Adipocyte (in vitro differentiated cells): ENCODE measurements around the gene IFI35.
A peak's percentile ranks its signal among the peaks of the same experiment; 100 is the strongest.
"Not testable (repeated sequence)": the region's sequence is repeated elsewhere in the genome, so short reads cannot be mapped to it uniquely, and the experiment has no call there.

Experiments
- DNase-seq: peaks from one replicate; pipeline ENCODE4 v3.0.0-alpha.2; 2015; ENCODE audit warnings: low read depth
- H3K27me3 ChIP-seq: replicated peaks from 2 replicates; pipeline ENCODE4 v1.7.0; 2013; ENCODE audit warnings: mild to moderate bottlenecking, low read length, moderate library complexity; ENCODE audit not compliant: control insufficient read depth, insufficient read depth
- H3K36me3 ChIP-seq: 2 replicates; pipeline ENCODE4 v1.7.0; 2013; ENCODE audit warnings: low read length, mild to moderate bottlenecking, moderate library complexity; ENCODE audit not compliant: control insufficient read depth, insufficient read depth, severe bottlenecking
- H3K4me1 ChIP-seq: 2 replicates; pipeline ENCODE4 v1.7.0; 2013; ENCODE audit warnings: mild to moderate bottlenecking, low read length, moderate library complexity; ENCODE audit not compliant: control insufficient read depth, insufficient read depth
- H3K4me3 ChIP-seq: 2 replicates; pipeline ENCODE4 v1.7.0; 2013; ENCODE audit warnings: mild to moderate bottlenecking, low read length, moderate library complexity
- H3K9ac ChIP-seq: 2 replicates; pipeline ENCODE4 v1.7.0; 2013; ENCODE audit warnings: mild to moderate bottlenecking, low read length, moderate library complexity
- H3K9me3 ChIP-seq: 2 replicates; pipeline ENCODE4 v1.7.0; 2013; ENCODE audit warnings: mild to moderate bottlenecking, low read length, moderate library complexity; ENCODE audit not compliant: control insufficient read depth

IFI35 gene

DNA sequence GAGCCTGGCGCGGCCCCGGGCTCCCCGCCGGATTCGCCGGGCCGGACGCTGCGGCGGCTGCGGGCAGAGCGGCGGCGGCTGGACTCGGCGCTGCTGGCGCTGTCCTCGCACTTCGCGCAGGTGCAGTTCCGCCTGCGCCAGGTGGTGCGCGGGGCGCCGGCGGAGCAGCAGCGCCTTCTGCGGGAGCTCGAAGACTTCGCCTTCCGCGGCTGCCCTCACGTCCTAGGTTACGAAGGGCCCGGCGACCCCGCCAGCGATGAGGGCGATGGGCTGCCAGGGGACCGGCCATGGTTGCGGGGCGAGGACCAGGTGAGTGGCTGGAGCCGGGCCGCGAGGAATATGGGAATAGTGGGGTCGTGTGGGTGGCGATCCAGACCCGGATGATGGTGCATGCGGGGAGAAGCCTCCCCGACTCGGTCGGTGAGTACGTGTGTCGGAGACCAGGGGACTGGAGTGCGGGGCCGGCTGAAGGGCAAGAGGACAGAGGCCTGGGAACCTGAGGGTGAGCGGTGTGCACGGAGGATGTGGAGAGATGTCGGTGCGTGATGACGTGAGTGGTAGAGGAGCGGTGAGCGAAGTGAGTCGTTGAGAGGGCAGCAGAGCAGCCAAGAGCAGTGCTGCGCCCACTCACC lies 25.7 kb upstream of the IFI35 start:
- Histone ChIP-seq H3K9ac (peak overlapping the region; percentile 85), H3K27me3 (no peaks in the 10 kb centered on the region), H3K36me3 (no peaks in the 10 kb centered on the region), H3K4me1 (peaks cover 35% of the 10 kb centered on the region), H3K9me3 (no peaks in the 10 kb centered on the region), H3K4me3 (peak overlapping the region; percentile 90)
- peak; percentile 74 for DNase-seq

DNA sequence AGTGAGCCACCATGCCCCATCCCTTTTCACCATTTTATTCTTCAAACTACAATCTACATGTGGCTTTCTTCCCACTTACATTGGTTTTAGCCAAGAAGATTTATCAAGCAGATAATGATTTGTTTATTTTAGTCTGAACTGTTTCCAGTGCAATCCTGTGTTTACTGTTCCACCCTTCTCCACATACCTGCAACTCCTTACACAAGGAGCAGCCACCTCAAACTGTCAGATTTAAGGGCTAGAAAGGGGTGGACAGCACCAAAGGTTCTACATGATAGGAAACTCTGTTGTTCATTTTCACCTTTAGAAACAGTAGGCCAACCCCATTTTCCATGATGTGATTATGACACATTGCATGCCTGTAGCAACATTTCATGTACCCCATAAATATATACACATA lies 24.3 kb upstream of the IFI35 start:
- Histone ChIP-seq H3K9me3 (no peaks in the 10 kb centered on the region), H3K27me3 (no peaks in the 10 kb centered on the region), H3K4me3 (peak overlapping the region; percentile 90), H3K9ac (no peak overlapping the region), H3K36me3 (no peaks in the 10 kb centered on the region), H3K4me1 (peaks cover 46% of the 10 kb centered on the region)
- no peak for DNase-seq

DNA sequence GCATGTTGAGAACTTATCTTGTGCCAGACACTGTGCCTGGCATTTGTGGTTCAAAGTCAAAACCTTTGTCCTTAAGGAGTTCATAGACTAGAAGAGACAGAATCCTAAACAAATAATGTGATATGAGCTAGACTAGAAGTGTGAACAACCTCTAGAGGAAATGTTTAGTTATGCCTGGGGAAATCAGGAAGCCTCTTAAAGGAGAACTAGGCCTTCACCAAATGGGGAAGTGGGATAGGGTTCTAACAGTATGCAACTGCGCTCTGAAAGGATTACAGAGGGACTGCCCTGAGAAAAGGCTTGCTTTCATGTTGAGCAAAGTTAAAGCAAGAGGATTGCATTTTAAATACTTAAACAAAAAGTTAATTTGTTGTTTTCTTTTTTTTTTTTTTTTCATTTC lies 21.4 kb upstream of the IFI35 start:
- no peaks in the 10 kb centered on the region for H3K27me3 ChIP-seq
- peaks cover 67% of the 10 kb centered on the region for H3K4me1 ChIP-seq
- no peak for DNase-seq
- H3K36me3 ChIP-seq, result peaks cover 21% of the 10 kb centered on the region
- no peaks in the 10 kb centered on the region for H3K9me3 ChIP-seq
- H3K9ac ChIP-seq, result peak overlapping the region; percentile 47
- peak overlapping the region; percentile 19 for H3K4me3 ChIP-seq

DNA sequence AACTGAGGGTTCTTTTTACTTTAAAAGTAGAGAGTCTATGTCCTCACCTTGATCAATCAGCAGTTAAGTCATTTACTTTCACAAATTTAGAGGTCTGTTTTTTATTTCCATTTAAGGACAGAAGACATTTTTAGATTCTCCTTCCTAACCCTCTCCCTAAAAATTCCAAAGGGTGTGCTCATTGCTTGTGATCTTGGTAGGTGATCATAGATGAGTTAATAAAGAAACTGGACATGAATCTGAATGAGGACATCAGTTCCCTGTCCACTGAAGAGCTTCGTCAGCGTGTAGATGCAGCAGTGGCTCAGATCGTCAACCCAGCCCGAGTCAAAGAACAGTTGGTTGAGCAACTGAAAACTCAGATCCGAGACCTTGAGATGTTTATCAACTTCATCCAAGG lies 17.4 kb upstream of the IFI35 start:
- Histone ChIP-seq H3K9ac (peak overlapping the region; percentile 0), H3K27me3 (no peaks in the 10 kb centered on the region), H3K4me3 (no peak overlapping the region), H3K4me1 (peaks cover 70% of the 10 kb centered on the region), H3K9me3 (no peaks in the 10 kb centered on the region), H3K36me3 (peaks cover 49% of the 10 kb centered on the region)
- no peak for DNase-seq

DNA sequence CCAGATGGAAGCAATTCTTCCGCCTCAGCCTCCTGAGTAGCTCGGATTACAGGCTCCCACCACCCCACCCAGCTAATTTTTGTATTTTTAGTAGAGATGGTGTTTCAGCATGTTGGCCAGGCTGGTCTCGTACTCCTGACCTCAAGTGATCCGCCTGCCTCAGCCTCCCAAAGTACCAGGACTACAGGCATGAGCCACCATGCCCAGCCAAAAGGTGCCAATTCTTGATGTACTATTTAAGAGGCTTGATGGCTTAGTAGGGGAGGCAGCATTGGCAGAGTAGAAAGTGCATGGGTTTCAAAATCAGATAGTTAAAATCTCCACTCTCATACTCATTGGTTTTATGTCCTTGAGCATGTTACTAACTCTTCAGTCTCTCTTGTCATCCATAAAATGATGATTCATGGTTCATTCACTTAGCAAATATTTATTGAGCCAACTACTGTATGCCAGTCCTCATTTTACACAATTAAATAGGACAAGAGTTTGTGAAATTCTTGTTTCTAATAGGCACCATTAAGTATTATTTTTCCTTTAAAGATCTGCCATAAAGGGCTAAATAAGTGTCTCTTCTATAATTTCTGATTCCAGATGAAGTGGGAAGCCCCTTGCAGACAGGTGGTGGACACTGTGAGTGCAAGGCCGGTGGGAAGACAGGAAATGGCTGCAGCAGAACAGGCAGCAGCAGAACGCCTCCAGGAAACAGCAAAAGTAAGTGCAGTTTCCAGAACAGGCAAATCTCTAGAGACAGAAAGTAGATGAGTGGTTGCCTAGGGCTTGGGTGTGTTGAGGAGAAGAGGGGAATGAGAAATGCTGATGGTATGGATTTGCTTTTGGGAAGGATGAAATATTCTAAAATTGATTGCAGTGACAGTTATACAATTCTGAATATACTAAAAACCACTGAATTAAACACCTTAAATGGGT lies 16.6 kb upstream of the IFI35 start:
- peak overlapping the region; percentile 58 for H3K9ac ChIP-seq
- peaks cover 57% of the 10 kb centered on the region for H3K36me3 ChIP-seq

DNA sequence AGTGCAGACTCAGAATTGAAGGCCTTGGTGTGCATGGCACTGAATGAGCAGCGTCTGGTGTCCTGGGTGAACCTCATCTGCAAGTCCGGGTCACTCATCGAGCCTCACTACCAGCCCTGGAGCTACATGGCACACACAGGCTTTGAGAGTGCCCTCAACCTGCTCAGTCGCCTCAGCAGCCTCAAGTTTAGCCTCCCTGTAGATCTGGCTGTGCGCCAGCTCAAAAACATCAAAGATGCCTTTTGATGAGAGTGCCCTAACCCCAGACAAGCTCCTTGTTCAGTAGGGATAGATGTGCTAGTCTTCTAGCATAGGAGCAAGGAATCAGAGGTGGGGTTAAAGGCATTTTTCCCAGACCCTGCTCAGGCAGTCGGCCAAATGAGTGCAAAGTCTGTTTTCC lies 15.1 kb upstream of the IFI35 start:
- Histone ChIP-seq H3K4me1 (peaks cover 48% of the 10 kb centered on the region), H3K9me3 (no peaks in the 10 kb centered on the region), H3K4me3 (no peak overlapping the region), H3K9ac (no peak overlapping the region), H3K27me3 (no peaks in the 10 kb centered on the region), H3K36me3 (peaks cover 57% of the 10 kb centered on the region)
- no peak for DNase-seq

More for the DNA sequence above, 16.6 kb upstream of the IFI35 start:
- Histone ChIP-seq H3K4me3 (peak overlapping the region; percentile 26), H3K9me3 (no peaks in the 10 kb centered on the region), H3K4me1 (peaks cover 62% of the 10 kb centered on the region), H3K27me3 (no peaks in the 10 kb centered on the region)
- peak; percentile 46 for DNase-seq

DNA sequence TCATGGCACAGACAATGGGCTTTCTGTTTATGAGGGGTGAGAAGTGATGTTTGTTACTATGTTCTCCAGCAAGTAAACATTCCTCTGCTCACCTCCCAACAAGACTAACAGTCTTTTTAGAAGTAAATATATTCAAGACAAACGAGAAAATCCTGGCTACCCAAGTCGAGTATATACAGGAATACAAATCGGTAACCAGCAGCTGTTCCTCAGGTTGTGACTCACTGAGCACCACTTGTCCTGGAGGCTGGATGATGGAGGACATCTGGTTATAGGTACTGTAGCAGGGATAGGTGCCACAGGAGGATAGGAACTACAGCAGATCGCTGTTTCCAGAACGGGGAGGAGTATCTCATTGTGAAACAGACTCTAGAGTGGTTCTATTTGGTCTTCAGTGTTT lies 13.7 kb upstream of the IFI35 start:
- Histone ChIP-seq H3K9me3 (no peaks in the 10 kb centered on the region), H3K4me3 (no peak overlapping the region), H3K36me3 (peaks cover 53% of the 10 kb centered on the region), H3K4me1 (peaks cover 42% of the 10 kb centered on the region), H3K27me3 (no peaks in the 10 kb centered on the region), H3K9ac (peak overlapping the region; percentile 11)
- no peak for DNase-seq

DNA sequence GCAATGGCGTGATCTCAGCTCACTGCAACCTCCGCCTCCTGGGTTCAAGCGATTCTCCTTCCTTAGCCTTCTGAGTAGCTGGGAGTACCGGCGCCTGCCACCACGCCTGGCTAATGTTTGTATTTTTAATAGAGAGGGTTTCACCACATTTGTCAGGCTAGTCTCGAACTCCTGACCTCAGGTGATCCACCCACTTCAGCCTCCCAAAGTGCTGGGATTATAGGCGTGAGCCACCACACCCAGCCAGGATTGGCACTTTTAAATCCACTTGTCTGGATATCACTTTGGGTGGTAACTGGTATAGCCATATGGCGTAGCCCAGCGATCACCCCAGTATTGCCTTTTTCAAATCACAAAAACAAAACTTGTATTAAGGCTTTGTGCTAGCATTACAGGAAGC lies 12.7 kb upstream of the IFI35 start:
- not testable (repeated sequence) for H3K9me3 ChIP-seq, H3K4me3 ChIP-seq, H3K27me3 ChIP-seq, DNase-seq, H3K9ac ChIP-seq
- peaks cover 44% of the 10 kb centered on the region for H3K36me3 ChIP-seq
- H3K4me1 ChIP-seq, result peaks cover 33% of the 10 kb centered on the region

DNA sequence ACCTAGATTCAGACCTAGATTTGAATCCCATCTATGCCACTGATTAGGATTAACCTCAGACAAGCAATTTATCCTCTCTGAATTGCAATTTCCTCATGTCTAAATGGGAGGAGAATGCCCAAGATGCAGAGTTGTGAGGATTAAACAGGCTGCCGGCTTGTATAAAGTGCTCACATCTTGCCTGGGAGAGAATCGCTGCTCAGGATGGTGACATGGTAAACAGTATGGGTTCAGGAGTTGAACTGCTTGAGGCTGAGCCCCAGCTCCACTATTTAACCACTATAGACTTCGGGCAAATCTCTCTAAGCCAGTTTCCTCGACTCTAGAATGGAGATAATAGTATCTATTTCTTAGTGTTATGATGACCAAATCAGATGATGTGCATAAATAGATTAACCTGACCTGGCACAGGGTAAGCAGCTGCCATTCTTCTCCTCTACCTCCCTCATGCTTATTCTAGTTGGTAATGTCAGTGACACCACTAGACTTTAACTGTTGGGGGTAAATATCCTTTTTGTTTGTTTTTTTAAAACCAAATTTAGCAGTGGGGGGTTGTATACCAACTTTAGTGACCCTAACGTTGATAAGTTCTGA lies 9.1 kb upstream of the IFI35 start:
- H3K9me3 ChIP-seq, result no peaks in the 10 kb centered on the region
- H3K4me1 ChIP-seq, result peaks cover 36% of the 10 kb centered on the region
- H3K9ac ChIP-seq, result peak overlapping the region; percentile 80
- peaks cover 49% of the 10 kb centered on the region for H3K36me3 ChIP-seq
- H3K27me3 ChIP-seq, result no peaks in the 10 kb centered on the region
- peak overlapping the region; percentile 53 for H3K4me3 ChIP-seq
- DNase-seq, result no peak

DNA sequence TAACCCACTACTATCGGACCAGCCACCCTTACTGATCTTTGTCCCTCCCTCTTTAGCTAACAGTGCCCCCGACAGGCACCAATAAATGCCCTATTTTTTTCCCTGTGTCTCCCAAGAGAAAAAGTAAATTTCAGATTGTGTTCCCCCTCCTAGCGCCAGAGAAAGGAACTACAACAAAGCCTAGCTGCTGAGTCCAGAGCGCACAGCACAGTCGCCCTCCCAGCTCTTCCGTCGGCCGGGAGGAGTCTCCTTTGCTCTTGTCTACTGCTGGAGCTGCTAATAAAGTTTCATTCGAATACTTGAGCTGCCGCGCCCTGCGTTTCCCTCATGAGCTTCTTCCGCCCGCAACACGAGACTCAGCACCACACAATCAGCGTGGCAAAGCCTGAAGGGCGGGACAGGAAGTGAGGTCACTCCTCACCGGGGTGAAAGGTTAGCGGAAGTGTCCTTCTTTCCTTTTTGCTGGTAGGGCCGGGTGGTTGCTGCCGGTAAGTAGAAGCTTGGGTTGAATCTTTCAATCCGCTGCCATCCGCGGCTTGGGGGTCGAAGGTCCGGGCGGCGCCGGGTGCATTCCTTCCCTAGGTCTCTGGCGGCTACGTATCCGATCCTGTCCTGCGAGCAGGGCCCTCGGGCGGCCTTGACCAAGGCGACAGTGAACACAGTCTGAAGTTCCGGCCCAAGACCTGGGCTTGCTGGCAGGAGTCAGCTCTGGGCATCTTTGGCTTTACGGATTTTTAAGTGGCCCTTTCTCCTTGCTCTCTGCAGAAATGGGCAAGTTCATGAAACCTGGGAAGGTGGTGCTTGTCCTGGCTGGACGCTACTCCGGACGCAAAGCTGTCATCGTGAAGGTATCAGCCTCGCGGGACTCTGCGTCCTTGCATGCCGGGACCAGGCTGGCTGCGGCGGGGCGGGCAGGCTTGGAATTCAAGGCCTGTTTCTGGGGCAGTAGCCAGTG lies 8.3 kb upstream of the IFI35 start, which contains the start of gene RPL27:
TSS of gene RPL27 (plus strand) at position 436 of the 955 bp plus-strand sequence. CDS start at position 768, 332 bp downstream.
- DNase-seq, result peak; percentile 100
- peaks cover 49% of the 10 kb centered on the region for H3K36me3 ChIP-seq
- H3K4me3 ChIP-seq, result peak within 1 kb of the TSS; percentile 98

More for the DNA sequence above, 8.3 kb upstream of the IFI35 start, which contains the start of gene RPL27:
- H3K9ac ChIP-seq, result peak within 1 kb of the TSS; percentile 99
- peaks cover 38% of the 10 kb centered on the region for H3K4me1 ChIP-seq
- H3K27me3 ChIP-seq, result no peaks in the 10 kb centered on the region
- H3K9me3 ChIP-seq, result no peaks in the 10 kb centered on the region
